Endothelial cell (in vitro differentiated cells): ENCODE data around the gene LRRTM3. TPM values are rescaled to one million over a fixed set of nuclear protein-coding genes. Genes with fewer than 3 reads are reported as not detected.

Experiments
- DNase-seq: peaks from one replicate; pipeline ENCODE4 v3.0.0; 2021; ENCODE audit warnings: low spot score
- H3K27ac Mint-ChIP-seq: one replicate; pipeline ENCODE4 v1.8.0; 2021; ENCODE audit warnings: mixed read lengths, inconsistent platforms; ENCODE audit not compliant: unreplicated experiment
- H3K27me3 Mint-ChIP-seq: one replicate; pipeline ENCODE4 v1.8.0; 2021; ENCODE audit warnings: mild to moderate bottlenecking, moderate library complexity, mixed read lengths, inconsistent platforms; ENCODE audit not compliant: unreplicated experiment
- H3K36me3 Mint-ChIP-seq: one replicate; pipeline ENCODE4 v1.8.0; 2021; ENCODE audit warnings: mild to moderate bottlenecking, low read depth, mixed read lengths, inconsistent platforms; ENCODE audit not compliant: unreplicated experiment
- H3K4me1 Mint-ChIP-seq: one replicate; pipeline ENCODE4 v1.8.0; 2021; ENCODE audit warnings: mild to moderate bottlenecking, mixed read lengths, inconsistent platforms; ENCODE audit not compliant: unreplicated experiment
- H3K4me3 Mint-ChIP-seq: one replicate; pipeline ENCODE4 v1.8.0; 2021; ENCODE audit warnings: mild to moderate bottlenecking, mixed read lengths, inconsistent platforms; ENCODE audit not compliant: unreplicated experiment
- H3K9me3 Mint-ChIP-seq: one replicate; pipeline ENCODE4 v1.8.0; 2021; ENCODE audit warnings: mixed read lengths, inconsistent platforms; ENCODE audit not compliant: unreplicated experiment
- total RNA-seq: library from RNA; stranded (reverse); fragmentation: NEBNext Ultra II Directional; extraction: Animal tissue kit (Norgen Biotek cat#: 25700); gene quantifications from one replicate; pipeline ENCODE4 v1.2.1, GENCODE V29; 2021; ENCODE audit not compliant: unreplicated experiment
- TF ChIP-seq, protein P1 (sequence below): fragments of 200-600 bp; sonication (generic); IDR thresholded peaks from one replicate; pipeline ENCODE4 v1.5.0; 2021; ENCODE audit warnings: antibody characterized with exemption; ENCODE audit not compliant: unreplicated experiment

The LRRTM3 gene
- total RNA-seq, 1 donor from 2014 or later: not detected

DNA sequence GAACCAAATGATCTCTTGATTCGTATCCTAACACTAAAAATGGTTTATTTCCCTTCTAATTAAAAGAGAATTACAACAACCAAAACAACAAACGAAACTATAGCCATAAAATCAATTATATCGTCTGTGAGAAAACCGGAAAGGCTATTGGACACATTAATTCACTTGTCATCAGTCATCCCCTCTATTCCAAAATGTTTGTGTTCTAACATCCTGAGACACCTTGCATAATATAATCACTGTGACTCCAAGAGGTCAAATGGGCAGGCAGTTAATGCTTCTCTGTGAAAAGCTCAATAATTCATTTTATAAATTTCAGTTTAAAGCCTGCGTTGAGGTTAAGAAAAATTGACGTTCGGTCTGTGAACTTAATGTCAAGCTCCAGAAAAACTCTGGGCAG lies 463 bp upstream of the LRRTM3 start:
- H3K4me1 Mint-ChIP-seq: peaks cover 3% of the 10 kb centered on the region
- peaks cover 4% of the 10 kb centered on the region for H3K27me3 Mint-ChIP-seq
- H3K4me3 Mint-ChIP-seq: no peak overlapping the region
- H3K27ac Mint-ChIP-seq: no peak overlapping the region
- TF ChIP-seq, protein P1, sequence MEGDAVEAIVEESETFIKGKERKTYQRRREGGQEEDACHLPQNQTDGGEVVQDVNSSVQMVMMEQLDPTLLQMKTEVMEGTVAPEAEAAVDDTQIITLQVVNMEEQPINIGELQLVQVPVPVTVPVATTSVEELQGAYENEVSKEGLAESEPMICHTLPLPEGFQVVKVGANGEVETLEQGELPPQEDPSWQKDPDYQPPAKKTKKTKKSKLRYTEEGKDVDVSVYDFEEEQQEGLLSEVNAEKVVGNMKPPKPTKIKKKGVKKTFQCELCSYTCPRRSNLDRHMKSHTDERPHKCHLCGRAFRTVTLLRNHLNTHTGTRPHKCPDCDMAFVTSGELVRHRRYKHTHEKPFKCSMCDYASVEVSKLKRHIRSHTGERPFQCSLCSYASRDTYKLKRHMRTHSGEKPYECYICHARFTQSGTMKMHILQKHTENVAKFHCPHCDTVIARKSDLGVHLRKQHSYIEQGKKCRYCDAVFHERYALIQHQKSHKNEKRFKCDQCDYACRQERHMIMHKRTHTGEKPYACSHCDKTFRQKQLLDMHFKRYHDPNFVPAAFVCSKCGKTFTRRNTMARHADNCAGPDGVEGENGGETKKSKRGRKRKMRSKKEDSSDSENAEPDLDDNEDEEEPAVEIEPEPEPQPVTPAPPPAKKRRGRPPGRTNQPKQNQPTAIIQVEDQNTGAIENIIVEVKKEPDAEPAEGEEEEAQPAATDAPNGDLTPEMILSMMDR: no peak
- no peaks in the 10 kb centered on the region for H3K36me3 Mint-ChIP-seq
- H3K9me3 Mint-ChIP-seq: no peaks in the 10 kb centered on the region
- no peak for DNase-seq

DNA sequence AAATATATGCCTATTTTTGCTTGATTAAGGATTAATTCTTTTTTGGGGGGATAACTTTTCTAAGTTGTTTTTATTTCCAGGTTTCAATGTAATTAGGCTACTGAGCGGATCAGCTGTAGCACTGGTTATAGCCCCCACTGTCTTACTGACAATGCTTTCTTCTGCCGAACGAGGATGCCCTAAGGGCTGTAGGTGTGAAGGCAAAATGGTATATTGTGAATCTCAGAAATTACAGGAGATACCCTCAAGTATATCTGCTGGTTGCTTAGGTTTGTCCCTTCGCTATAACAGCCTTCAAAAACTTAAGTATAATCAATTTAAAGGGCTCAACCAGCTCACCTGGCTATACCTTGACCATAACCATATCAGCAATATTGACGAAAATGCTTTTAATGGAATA lies 1.0 kb downstream of the LRRTM3 start:
- Mint-ChIP-seq H3K9me3 (no peaks in the 10 kb centered on the region), H3K27ac (no peak overlapping the region), H3K36me3 (no peaks in the 10 kb centered on the region), H3K27me3 (peaks cover 4% of the 10 kb centered on the region), H3K4me1 (peaks cover 3% of the 10 kb centered on the region), H3K4me3 (no peak overlapping the region)
- TF ChIP-seq, protein P1: no peak
- no peak for DNase-seq

DNA sequence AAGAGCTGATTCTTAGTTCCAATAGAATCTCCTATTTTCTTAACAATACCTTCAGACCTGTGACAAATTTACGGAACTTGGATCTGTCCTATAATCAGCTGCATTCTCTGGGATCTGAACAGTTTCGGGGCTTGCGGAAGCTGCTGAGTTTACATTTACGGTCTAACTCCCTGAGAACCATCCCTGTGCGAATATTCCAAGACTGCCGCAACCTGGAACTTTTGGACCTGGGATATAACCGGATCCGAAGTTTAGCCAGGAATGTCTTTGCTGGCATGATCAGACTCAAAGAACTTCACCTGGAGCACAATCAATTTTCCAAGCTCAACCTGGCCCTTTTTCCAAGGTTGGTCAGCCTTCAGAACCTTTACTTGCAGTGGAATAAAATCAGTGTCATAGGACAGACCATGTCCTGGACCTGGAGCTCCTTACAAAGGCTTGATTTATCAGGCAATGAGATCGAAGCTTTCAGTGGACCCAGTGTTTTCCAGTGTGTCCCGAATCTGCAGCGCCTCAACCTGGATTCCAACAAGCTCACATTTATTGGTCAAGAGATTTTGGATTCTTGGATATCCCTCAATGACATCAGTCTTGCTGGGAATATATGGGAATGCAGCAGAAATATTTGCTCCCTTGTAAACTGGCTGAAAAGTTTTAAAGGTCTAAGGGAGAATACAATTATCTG lies 1.6 kb downstream of the LRRTM3 start:
- Mint-ChIP-seq H3K36me3 (no peaks in the 10 kb centered on the region), H3K4me3 (no peak overlapping the region), H3K9me3 (no peaks in the 10 kb centered on the region), H3K27ac (no peak overlapping the region), H3K4me1 (peaks cover 3% of the 10 kb centered on the region), H3K27me3 (peaks cover 4% of the 10 kb centered on the region)
- TF ChIP-seq, protein P1: no peak
- DNase-seq: no peak

DNA sequence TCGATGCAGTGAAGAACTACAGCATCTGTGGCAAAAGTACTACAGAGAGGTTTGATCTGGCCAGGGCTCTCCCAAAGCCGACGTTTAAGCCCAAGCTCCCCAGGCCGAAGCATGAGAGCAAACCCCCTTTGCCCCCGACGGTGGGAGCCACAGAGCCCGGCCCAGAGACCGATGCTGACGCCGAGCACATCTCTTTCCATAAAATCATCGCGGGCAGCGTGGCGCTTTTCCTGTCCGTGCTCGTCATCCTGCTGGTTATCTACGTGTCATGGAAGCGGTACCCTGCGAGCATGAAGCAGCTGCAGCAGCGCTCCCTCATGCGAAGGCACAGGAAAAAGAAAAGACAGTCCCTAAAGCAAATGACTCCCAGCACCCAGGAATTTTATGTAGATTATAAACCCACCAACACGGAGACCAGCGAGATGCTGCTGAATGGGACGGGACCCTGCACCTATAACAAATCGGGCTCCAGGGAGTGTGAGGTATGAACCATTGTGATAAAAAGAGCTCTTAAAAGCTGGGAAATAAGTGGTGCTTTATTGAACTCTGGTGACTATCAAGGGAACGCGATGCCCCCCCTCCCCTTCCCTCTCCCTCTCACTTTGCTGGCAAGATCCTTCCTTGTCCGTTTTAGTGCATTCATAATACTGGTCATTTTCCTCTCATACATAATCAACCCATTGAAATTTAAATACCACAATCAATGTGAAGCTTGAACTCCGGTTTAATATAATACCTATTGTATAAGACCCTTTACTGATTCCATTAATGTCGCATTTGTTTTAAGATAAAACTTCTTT lies 2.3 kb downstream of the LRRTM3 start:
- Mint-ChIP-seq H3K4me3 (no peak overlapping the region), H3K27me3 (peaks cover 4% of the 10 kb centered on the region), H3K9me3 (no peaks in the 10 kb centered on the region), H3K27ac (no peak overlapping the region), H3K36me3 (no peaks in the 10 kb centered on the region), H3K4me1 (peaks cover 3% of the 10 kb centered on the region)
- DNase-seq: peak; percentile 11
- TF ChIP-seq, protein P1: no peak

DNA sequence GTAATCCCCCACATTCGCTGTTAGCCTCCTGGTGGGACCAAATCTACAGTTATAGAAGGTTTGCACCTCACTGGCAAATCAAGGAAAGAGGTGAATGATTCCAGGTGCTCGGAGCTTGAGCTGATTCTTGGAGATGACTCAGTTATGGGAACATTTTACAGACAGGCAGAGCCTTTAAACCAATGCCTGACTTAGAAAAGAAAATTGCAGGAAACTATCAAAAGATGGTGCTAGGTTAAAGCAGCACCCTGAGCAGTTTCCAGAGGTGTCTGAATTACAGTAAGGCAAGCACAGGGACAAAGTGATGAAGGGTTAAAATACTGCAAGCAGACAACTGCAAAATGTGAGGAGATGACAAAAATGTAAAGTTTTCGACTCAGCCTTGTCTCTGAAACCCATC lies 2.9 kb downstream of the LRRTM3 start:
- no peaks in the 10 kb centered on the region for H3K9me3 Mint-ChIP-seq

More for the DNA sequence above, 2.9 kb downstream of the LRRTM3 start:
- peaks cover 3% of the 10 kb centered on the region for H3K4me1 Mint-ChIP-seq
- TF ChIP-seq, protein P1: no peak
- peaks cover 4% of the 10 kb centered on the region for H3K27me3 Mint-ChIP-seq
- no peaks in the 10 kb centered on the region for H3K36me3 Mint-ChIP-seq
- H3K4me3 Mint-ChIP-seq: no peak overlapping the region
- DNase-seq: no peak
- no peak overlapping the region for H3K27ac Mint-ChIP-seq
